ENCODE results near the gene SORCS2. TPM values are rescaled to one million over a fixed set of nuclear protein-coding genes. Genes with fewer than 3 reads are reported as not detected.

SORCS2 gene
- total RNA-seq, 1 donor from 2014 or later, result 7.1 TPM

GRCh38 chr4:7540654-7541413, 348.5 kb downstream of the SORCS2 start:
- Mint-ChIP-seq H3K9me3 (no peaks in the 10 kb centered on the region), H3K27me3 (ENCODE audit: low read depth) (peaks cover 2% of the 10 kb centered on the region), H3K4me3 (no peak overlapping the region), H3K36me3 (no peaks in the 10 kb centered on the region), H3K27ac (no peak overlapping the region), H3K4me1 (peaks cover 2% of the 10 kb centered on the region)
- no peak for DNase-seq (ENCODE audit: low spot score in 2 of 2, unreplicated experiment in 2 of 2)
- TF ChIP-seq CTCF (IDR thresholded peaks at IDR 0.05; ENCODE audit: unreplicated experiment), result no peak

- DNase-seq (ENCODE audit: low spot score in 2 of 2, unreplicated experiment in 2 of 2), result no peak
- Mint-ChIP-seq H3K4me3 (no peak overlapping the region), H3K27me3 (ENCODE audit: low read depth) (peaks cover 2% of the 10 kb centered on the region), H3K27ac (no peak overlapping the region), H3K4me1 (peaks cover 5% of the 10 kb centered on the region), H3K9me3 (no peaks in the 10 kb centered on the region), H3K36me3 (no peaks in the 10 kb centered on the region)
- TF ChIP-seq CTCF (IDR thresholded peaks at IDR 0.05; ENCODE audit: unreplicated experiment), result no peak
These were observed 349.1 kb downstream of the SORCS2 start for GRCh38 chr4:7541414-7541810.

- no peak for DNase-seq (ENCODE audit: low spot score in 2 of 2, unreplicated experiment in 2 of 2)
- no peak for TF ChIP-seq CTCF (IDR thresholded peaks at IDR 0.05; ENCODE audit: unreplicated experiment)
- Mint-ChIP-seq H3K4me1 (peaks cover 19% of the 10 kb centered on the region), H3K9me3 (no peaks in the 10 kb centered on the region), H3K4me3 (no peak overlapping the region), H3K27me3 (ENCODE audit: low read depth) (peaks cover 2% of the 10 kb centered on the region), H3K36me3 (no peaks in the 10 kb centered on the region), H3K27ac (no peak overlapping the region)
These were observed 350.4 kb downstream of the SORCS2 start for GRCh38 chr4:7542781-7543180.

- Mint-ChIP-seq H3K27ac (no peak overlapping the region), H3K36me3 (no peaks in the 10 kb centered on the region), H3K9me3 (peaks cover 5% of the 10 kb centered on the region), H3K27me3 (ENCODE audit: low read depth) (peaks cover 6% of the 10 kb centered on the region), H3K4me1 (peaks cover 20% of the 10 kb centered on the region), H3K4me3 (no peak overlapping the region)
- DNase-seq (ENCODE audit: low spot score in 2 of 2, unreplicated experiment in 2 of 2), result no peak
- TF ChIP-seq CTCF (IDR thresholded peaks at IDR 0.05; ENCODE audit: unreplicated experiment), result no peak
These were observed 353.9 kb downstream of the SORCS2 start for GRCh38 chr4:7546152-7546808.

GRCh38 chr4:7546809-7547367, 354.6 kb downstream of the SORCS2 start:
- TF ChIP-seq CTCF (IDR thresholded peaks at IDR 0.05; ENCODE audit: unreplicated experiment), result no peak
- no peaks in the 10 kb centered on the region for H3K36me3 Mint-ChIP-seq
- peak overlapping the region; percentile 83 for H3K27ac Mint-ChIP-seq
- peaks cover 20% of the 10 kb centered on the region for H3K4me1 Mint-ChIP-seq
- peaks cover 6% of the 10 kb centered on the region for H3K9me3 Mint-ChIP-seq
- no peak for DNase-seq (ENCODE audit: low spot score in 2 of 2, unreplicated experiment in 2 of 2)
- no peak overlapping the region for H3K4me3 Mint-ChIP-seq
- H3K27me3 Mint-ChIP-seq (ENCODE audit: low read depth), result peaks cover 6% of the 10 kb centered on the region

Measured in mesothelial cell of epicardium (in vitro differentiated cells).